Activated naive CD8-positive, alpha-beta T cell treated with anti-CD3 and anti-CD28 coated beads, Interleukin-2, amount 50 U/mL, for 16 hours (primary cell): ENCODE measurements around the gene CXCR5.

Source experiments
- DNase-seq: peaks from one replicate; pipeline ENCODE4 v3.0.0-alpha.2; 2020; ENCODE audit warnings: low read depth, low spot score

Gene CXCR5

DNA sequence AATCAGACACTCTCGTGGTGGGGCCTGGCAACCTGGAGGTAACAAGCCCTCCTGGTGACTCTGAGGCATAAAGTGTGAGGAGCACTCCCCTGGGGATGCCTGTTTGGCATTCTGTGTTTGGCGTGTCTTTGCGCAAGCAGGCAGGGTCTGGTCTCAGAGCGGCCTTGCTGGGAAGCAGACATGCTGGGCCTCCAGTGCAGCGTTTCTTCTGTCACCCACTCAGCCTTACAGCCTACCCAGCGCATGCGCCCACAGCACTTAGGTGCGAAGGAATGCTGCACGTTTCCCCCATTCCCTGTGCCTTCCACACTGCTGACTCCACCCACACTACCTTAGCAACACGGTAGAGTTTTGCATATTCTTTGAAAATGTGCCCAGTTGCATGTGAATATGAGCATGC lies 7.4 kb upstream of the CXCR5 start:
- DNase-seq, result no peak

DNA sequence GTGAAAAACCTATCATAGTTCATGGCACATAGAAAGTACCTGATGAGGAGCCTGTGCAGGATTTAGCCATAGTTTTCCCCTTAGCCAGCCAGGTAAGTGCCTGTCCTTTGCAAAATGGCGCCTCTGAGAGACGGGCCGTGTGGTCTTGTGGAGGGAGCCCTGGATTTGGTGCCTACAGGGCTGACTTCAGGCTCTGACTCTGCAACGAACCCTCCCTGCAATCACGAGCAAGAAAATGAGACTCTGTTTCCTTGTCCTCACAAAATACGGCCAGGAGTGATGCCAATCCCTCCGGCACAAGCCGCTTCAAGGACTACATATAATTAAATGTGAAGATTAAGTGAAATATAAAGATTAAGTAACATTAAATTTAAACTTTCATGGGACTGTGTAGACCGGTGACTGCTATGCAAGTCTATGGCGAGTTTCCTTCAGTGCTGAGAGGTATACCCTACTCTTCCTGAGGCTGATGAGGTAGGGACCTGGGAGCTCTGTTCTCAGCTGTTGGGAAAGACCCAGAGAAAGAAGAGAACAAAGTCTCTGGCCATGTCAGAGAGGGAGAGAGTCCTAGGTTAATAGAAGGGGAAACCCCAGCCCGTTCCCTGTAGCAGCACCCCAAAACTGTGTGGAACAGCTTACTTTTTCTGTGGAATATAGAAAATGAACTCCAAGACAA lies 6.1 kb upstream of the CXCR5 start:
- no peak for DNase-seq

DNA sequence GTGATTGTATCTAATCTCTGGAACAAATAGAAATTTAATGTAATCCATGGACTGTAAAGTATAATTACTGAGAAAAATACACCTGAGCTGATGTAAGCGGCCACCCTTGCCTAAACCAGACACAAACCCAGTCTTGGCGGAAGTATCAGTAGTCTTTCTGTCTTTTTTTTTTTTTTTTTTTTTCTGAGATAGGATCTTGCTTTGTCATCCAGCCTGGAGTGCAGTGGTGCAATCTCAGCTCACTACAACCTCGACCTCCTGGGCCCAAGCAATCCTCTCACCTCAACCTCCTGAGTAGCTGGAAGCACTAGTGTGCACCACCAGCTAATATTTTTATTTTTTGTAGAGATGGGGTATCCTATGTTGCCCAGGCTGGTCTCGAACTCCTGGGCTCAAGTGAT lies 5.5 kb upstream of the CXCR5 start:
- no peak for DNase-seq

DNA sequence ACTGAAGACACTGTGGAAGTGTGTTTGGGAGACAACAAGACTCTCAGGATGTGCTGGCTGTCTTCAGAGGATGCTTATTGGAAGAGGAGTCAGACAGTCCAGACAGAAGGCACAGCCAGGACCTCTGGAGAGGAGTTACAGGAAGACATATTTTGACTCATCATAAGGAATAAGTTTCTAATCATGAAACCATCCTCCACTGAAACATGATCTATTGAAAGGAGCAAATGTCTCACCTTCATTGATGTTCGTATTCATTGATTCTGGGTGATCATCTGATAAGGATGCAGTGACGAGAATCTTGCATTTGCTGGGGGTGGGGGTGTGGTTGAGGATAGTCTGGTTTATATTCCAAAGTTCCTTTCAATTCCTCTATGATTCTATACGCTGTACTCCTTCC lies 2.5 kb upstream of the CXCR5 start:
- DNase-seq, result no peak

- no peak for DNase-seq
Observed at GRCh38 chr11:118882491-118882890, 1.2 kb upstream of the CXCR5 start.

DNA sequence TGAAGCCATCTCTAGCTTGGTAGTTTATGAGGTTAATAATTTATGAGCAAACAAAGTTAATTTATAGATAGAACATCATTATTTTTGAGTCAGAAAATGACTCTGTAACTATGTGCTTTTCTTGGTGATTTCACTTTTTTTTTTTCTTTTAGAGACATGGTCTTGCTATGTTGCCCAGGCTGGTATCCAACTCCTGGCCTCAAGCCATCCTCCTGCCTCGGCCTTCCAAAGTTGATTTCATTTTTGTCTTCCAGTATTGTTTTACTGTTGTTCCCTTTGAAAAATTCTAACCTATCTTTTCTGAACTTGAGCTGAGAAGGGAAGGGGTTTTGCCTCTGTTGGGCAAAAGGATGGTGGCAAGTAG lies 706 bp upstream of the CXCR5 start:
- DNase-seq, result no peak

DNA sequence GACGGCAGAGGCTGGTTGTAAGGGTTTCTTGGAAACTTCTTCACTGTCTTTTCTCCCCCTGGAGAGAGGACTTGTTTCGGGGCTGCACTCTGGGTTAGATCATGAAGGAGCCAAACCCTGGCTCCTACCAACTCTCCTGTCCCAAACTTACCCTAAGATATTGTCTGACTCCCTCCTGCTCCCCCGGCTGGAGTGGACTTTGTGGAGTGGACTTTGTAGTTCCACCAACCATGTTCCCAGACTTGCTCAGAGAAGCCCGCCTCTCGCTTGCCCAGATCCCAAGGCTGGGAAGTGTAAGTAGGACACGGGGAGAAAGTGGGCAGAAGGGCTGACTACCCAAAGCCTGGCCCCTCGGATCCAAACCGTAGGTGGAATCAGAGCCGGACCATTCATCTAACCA lies 1.2 kb downstream of the CXCR5 start:
- DNase-seq, result no peak

DNA sequence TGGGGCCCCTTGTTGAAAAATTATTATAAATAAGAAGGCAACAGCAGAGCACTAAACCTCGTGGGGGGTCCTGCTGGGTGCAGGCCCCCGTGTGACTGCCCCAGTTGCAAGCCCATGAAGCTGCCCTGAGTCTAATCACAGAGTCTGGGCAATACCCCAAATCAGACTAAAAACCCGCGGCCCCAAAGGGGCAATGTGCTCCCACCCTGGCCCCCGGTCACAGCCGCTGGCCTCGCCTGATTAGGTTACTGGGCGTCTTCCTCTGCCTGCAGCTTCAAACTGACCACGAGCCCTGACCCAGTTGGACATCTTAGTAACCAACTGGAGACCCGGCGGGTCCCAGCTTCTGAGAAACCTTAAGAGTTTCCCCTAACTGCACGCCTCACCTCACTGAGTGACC lies 1.6 kb downstream of the CXCR5 start:
- no peak for DNase-seq

GRCh38 chr11:118885831-118886565 lies 2.3 kb downstream of the CXCR5 start:
- no peak for DNase-seq

- no peak for DNase-seq
Observed at GRCh38 chr11:118886681-118887111, 3.0 kb downstream of the CXCR5 start.

- DNase-seq, result no peak
Observed at GRCh38 chr11:118887206-118887605, 3.5 kb downstream of the CXCR5 start.

DNA sequence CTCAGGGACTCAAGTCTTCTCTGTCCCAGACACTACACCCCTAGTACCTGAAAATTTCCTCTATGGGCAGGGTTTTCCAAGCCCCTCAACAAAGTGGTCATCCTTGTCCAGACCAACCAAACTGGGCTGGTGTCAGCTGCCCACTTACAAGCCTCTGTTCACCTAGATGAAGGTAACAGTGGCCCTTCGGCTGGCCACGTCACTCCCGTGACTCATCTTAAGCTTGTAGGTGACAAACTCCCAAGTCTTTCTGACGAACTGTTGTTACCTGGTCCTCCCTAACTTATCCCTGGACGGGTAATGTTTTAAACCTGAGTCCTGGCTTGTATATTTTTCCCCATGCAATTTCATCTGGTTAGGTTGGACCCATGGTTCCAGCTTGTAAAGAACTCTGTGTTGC lies 4.7 kb downstream of the CXCR5 start:
- no peak for DNase-seq

DNA sequence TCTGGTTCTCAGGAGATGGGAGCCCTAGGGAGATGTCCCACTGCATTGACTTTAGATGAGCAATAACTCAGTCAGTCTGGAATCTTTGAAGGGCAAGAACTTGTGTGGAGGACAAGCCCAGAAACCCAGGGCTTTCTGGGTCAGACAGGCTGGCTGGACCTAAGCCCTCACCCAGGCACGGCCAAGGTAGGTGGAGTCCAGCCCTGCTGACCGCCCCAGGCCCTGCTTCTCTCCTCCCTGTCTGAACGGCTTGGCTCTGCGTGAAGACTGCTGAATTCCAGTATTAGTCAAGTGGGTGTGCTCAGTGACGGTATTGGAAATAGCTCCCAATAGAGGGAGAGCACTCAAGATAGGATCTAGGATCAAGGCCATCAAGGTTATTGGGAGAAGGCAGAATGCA lies 6.1 kb downstream of the CXCR5 start:
- DNase-seq, result no peak

DNA sequence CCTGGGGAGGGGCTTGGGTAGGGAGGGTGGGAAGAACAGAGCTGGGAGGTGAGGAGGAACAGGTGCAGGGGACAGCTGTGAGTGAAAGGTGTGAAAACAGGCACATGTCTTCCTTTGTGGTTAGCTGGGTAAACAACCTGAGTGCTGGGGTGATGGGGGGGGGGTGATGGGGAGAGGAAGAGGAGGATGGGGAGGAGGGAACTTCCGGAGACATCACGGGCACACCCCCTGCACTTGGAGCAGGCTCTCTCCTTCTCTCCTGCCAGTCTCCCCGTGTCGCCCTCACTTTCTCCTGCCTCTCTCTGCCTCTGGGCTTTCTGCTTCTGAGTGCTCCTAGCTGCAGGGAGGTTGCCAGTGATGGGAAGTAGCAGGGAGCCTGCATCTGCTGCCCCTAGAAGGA lies 8.8 kb downstream of the CXCR5 start:
- no peak for DNase-seq

DNA sequence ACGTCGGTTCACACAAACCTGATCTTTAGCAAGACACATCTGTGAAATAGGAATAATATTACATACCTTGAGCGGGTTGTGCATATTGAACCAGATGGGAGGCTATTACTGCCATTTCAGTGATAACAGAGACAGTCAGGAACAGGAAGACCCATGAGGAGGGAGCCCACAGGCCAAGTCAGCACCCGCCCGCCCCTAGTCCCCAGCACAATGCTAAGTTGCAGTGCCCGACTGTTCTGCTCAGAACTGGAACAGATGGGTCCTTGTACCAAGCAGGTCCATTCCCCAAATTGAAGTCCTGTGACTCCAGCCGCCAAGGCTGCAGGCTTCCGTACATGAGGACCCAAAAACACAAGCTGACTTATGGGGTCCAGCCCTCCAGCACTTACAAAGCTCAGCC lies 9.3 kb downstream of the CXCR5 start:
- DNase-seq, result no peak

- no peak for DNase-seq
Observed at GRCh38 chr11:118893662-118894061, 10.0 kb downstream of the CXCR5 start.

GRCh38 chr11:118894192-118894591 lies 10.5 kb downstream of the CXCR5 start:
- no peak for DNase-seq

- DNase-seq, result no peak
Observed at GRCh38 chr11:118895093-118896039, 11.7 kb downstream of the CXCR5 start.

GRCh38 chr11:118896472-118896913 lies 12.8 kb downstream of the CXCR5 start:
- no peak for DNase-seq

GRCh38 chr11:118896921-118897591 lies 13.4 kb downstream of the CXCR5 start:
- DNase-seq, result no peak

GRCh38 chr11:118897721-118898310 lies 14.1 kb downstream of the CXCR5 start:
- no peak for DNase-seq
